ENCODE results near the gene VPS51.

- TF ChIP-seq CTCF (optimal IDR thresholded peaks at IDR 0.05 in 1 of 3, IDR thresholded peaks at IDR 0.05 in 1 of 3, conservative IDR thresholded peaks at IDR 0.05 in 1 of 3; ENCODE audit: extremely low read depth in 1 of 3, insufficient read depth in 2 of 3, low read length in 3 of 3) (no peak), EZH2 (IDR thresholded peaks at IDR 0.05; ENCODE audit: low read length) (no peak)
Observed at GRCh38 chr11:65107078-65107477, 11.1 kb downstream of the VPS51 start.
